ENCODE results near the gene PROS1.
A peak's percentile ranks its signal among the peaks of the same experiment; 100 is the strongest.

Gene PROS1

DNA sequence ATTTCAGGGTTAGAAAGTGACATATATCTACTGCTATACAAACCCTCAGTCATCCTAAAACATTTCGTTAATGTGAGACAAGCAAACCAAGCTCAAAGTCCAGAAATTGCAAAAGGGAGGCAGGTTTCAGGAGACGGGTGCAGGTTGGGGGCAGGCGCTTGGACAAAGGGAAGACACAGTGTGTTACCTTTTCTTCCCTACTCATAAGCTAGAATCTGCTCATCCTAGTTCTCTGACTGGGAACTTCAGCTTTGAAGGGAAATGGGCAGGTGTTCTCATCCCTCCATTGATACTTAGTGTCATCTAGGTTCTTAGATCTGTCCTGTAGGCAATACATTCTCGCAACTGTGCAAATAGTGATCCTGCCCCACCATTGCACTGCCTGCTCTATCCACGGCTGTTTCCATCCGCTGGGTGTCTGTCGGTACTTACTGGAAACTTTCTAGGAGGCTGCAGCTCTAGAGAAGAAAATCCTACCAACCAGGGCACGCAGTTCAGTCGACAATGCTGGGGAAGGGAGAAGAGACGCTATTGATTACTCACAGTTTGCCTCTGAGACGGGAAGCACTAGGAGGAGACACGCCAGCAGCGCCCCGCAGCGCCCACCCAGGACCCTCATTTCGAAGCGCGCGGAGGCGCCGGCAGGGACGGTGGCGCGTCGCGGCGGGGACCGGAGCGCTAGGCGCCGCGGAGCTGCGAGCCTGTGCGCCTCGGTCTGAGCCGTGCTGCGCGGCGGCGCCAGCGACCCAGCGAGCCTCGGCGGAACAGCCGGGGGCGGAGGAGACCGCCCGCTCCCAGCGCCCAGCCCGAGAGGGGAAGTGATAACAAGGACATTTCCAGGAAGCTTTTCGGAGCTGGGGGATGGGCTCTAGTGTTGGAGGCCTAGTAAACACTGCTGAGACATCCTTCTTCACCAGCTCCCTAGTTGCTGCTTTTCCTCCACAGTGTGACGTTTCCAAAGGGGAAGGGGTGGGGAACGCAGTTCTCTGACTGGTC lies at the start of gene PROS1:
Gene PROS1 (minus strand): TSS at position 766 of the 996 bp plus-strand sequence. CDS start 147 bp downstream, at position 619.
- H3K9me3 ChIP-seq (ENCODE audit: control insufficient read depth, insufficient read depth, low read length), result no peaks in the 10 kb centered on the region
- H3K4me3 ChIP-seq (ENCODE audit: low read depth, low read length), result peak within 1 kb of the TSS; percentile 60
- H3K36me3 ChIP-seq (ENCODE audit: control insufficient read depth, insufficient read depth, low read length), result no peaks in the 10 kb centered on the region
- peak within 1 kb of the TSS; percentile 9 for H3K9ac ChIP-seq (ENCODE audit: low read depth, low read length)
- H3K4me1 ChIP-seq (ENCODE audit: control insufficient read depth, insufficient read depth, low read length), result no peaks in the 10 kb centered on the region
- H3K27me3 ChIP-seq (ENCODE audit: control insufficient read depth, insufficient read depth, low read length), result peaks cover 22% of the 10 kb centered on the region

DNA sequence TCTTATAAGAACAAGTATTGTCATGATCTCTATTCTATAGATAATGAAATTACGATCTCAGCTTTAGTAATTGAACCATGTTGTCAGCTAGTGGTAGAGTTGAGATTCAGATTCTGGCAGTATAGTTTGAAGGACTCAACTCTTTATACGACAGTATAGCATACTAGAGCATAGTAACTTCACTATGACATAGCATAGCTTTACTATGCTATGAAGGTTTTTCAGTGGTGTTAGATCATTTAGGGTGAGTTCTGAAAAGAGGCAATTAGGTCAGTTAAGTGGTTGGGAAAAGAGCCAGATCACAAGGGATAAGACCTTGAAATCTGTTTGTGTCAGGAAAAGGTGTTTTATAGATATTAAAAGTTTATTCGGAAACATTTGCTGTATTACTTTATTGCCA lies 46.6 kb upstream of the PROS1 start:
- H3K9ac ChIP-seq (ENCODE audit: low read depth, low read length), result no peak overlapping the region
- H3K36me3 ChIP-seq (ENCODE audit: control insufficient read depth, insufficient read depth, low read length), result no peaks in the 10 kb centered on the region
- H3K4me1 ChIP-seq (ENCODE audit: control insufficient read depth, insufficient read depth, low read length), result no peaks in the 10 kb centered on the region
- H3K27me3 ChIP-seq (ENCODE audit: control insufficient read depth, insufficient read depth, low read length), result no peaks in the 10 kb centered on the region
- H3K4me3 ChIP-seq (ENCODE audit: low read depth, low read length), result no peak overlapping the region
- H3K9me3 ChIP-seq (ENCODE audit: control insufficient read depth, insufficient read depth, low read length), result no peaks in the 10 kb centered on the region

DNA sequence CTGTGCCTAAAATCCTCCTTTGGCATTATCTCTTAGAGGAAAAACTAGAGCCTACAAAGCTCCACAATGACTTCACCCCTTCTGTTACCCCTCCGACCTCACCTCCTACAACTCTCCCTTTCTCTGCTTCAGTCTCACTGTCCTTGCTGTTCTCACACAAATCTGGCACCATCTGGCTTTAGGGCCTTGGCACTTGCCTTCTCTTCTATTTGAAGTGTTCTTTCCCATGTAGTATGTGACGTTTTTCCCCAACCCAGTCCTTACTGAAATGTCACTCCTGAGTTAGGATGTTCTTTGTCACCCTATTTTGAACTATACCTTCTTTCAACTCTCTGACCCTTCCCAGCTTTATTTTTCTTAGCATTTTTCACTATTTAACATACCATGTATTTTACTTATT lies 46.0 kb upstream of the PROS1 start:
- H3K36me3 ChIP-seq (ENCODE audit: control insufficient read depth, insufficient read depth, low read length), result no peaks in the 10 kb centered on the region
- no peaks in the 10 kb centered on the region for H3K4me1 ChIP-seq (ENCODE audit: control insufficient read depth, insufficient read depth, low read length)
- no peaks in the 10 kb centered on the region for H3K9me3 ChIP-seq (ENCODE audit: control insufficient read depth, insufficient read depth, low read length)
- no peaks in the 10 kb centered on the region for H3K27me3 ChIP-seq (ENCODE audit: control insufficient read depth, insufficient read depth, low read length)
- no peak overlapping the region for H3K4me3 ChIP-seq (ENCODE audit: low read depth, low read length)
- no peak overlapping the region for H3K9ac ChIP-seq (ENCODE audit: low read depth, low read length)

DNA sequence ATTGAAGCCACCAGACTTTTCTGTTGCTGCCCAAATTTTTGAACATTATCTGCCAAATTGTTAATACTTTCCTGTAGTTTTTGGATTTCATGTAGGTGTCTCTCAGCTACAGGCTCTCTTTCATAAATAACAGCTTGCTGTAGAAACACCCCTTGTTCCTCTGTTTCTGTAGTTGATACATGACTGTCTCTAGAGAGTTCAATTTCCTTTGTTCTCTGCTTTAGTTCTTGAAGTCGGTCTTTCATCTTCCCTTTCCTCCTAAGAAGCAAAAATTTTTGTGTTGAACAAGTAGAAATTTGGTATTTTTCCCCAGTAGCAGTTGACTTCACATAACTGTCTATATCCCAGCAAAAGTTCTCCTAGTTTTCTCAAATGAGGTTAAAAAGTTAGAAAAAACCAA lies 41.3 kb upstream of the PROS1 start:
- Histone ChIP-seq H3K9ac (ENCODE audit: low read depth, low read length) (no peak overlapping the region), H3K27me3 (ENCODE audit: control insufficient read depth, insufficient read depth, low read length) (no peaks in the 10 kb centered on the region), H3K4me1 (ENCODE audit: control insufficient read depth, insufficient read depth, low read length) (no peaks in the 10 kb centered on the region), H3K36me3 (ENCODE audit: control insufficient read depth, insufficient read depth, low read length) (no peaks in the 10 kb centered on the region), H3K4me3 (ENCODE audit: low read depth, low read length) (no peak overlapping the region), H3K9me3 (ENCODE audit: control insufficient read depth, insufficient read depth, low read length) (no peaks in the 10 kb centered on the region)

DNA sequence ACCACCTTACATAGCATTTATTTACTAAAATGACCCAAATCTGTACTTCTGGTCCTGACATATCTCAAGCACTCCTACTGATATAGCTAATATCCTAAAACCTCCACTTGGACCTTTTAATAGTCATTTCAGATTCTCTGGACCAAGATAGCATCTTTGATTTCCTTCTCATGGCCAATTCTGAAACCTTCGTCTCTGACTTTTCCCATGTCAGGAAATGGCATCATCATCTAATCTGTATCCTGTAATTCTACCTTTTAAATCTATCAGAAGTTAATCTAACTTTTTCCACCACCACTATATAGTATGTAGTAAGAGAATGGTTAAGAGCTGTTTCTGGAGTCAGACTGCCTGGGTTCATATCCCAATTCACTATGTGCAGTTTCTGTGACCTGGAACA lies 38.5 kb upstream of the PROS1 start:
- no peak overlapping the region for H3K4me3 ChIP-seq (ENCODE audit: low read depth, low read length)
- no peaks in the 10 kb centered on the region for H3K36me3 ChIP-seq (ENCODE audit: control insufficient read depth, insufficient read depth, low read length)
- no peaks in the 10 kb centered on the region for H3K9me3 ChIP-seq (ENCODE audit: control insufficient read depth, insufficient read depth, low read length)
- no peak overlapping the region for H3K9ac ChIP-seq (ENCODE audit: low read depth, low read length)
- H3K27me3 ChIP-seq (ENCODE audit: control insufficient read depth, insufficient read depth, low read length), result no peaks in the 10 kb centered on the region
- no peaks in the 10 kb centered on the region for H3K4me1 ChIP-seq (ENCODE audit: control insufficient read depth, insufficient read depth, low read length)

DNA sequence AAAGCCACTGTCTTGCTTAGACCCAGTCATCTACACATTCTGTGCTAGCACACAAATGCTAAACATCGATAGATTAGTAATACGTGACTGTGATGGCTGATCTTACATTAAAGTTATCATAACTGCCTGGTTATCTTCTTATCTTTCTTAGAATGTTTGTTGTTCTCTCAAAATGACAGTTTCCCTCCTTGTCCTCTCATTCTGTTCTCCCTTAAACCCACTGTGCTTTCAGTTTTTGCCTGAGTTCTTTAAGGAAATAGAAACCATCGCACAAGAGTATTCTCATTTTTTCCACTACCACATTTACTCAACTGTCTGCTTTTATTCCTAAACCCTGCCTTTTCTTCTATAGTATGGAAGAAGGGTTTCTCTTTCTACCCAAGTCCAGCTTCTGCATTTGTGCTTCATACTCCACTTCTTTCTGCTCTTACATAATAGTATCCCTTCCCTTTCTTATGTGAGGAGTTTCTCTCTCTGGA lies 37.6 kb upstream of the PROS1 start:
- Histone ChIP-seq H3K4me1 (ENCODE audit: control insufficient read depth, insufficient read depth, low read length) (no peaks in the 10 kb centered on the region), H3K9ac (ENCODE audit: low read depth, low read length) (no peak overlapping the region), H3K27me3 (ENCODE audit: control insufficient read depth, insufficient read depth, low read length) (no peaks in the 10 kb centered on the region), H3K9me3 (ENCODE audit: control insufficient read depth, insufficient read depth, low read length) (no peaks in the 10 kb centered on the region), H3K4me3 (ENCODE audit: low read depth, low read length) (no peak overlapping the region), H3K36me3 (ENCODE audit: control insufficient read depth, insufficient read depth, low read length) (no peaks in the 10 kb centered on the region)

DNA sequence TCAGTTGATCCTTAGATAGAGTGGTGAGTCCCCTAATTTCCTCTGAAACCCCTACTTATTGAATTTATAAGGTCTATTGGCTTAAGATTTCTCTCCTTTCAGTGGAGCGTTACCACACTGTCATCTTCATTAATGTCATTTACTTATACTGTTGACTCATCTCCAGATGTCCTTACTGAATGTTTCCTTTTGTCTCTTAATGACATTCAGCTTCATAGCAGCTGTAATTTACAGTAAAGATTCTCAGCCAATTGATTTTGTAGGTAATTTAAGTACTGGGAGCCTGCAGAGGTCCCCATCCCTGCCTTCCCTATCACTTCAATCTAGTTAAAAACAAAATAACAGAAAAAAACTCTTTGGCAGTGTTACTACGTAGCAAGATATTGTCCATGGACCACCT lies 35.9 kb upstream of the PROS1 start:
- Histone ChIP-seq H3K4me3 (ENCODE audit: low read depth, low read length) (no peak overlapping the region), H3K36me3 (ENCODE audit: control insufficient read depth, insufficient read depth, low read length) (no peaks in the 10 kb centered on the region), H3K4me1 (ENCODE audit: control insufficient read depth, insufficient read depth, low read length) (no peaks in the 10 kb centered on the region), H3K9ac (ENCODE audit: low read depth, low read length) (no peak overlapping the region), H3K9me3 (ENCODE audit: control insufficient read depth, insufficient read depth, low read length) (no peaks in the 10 kb centered on the region), H3K27me3 (ENCODE audit: control insufficient read depth, insufficient read depth, low read length) (no peaks in the 10 kb centered on the region)

DNA sequence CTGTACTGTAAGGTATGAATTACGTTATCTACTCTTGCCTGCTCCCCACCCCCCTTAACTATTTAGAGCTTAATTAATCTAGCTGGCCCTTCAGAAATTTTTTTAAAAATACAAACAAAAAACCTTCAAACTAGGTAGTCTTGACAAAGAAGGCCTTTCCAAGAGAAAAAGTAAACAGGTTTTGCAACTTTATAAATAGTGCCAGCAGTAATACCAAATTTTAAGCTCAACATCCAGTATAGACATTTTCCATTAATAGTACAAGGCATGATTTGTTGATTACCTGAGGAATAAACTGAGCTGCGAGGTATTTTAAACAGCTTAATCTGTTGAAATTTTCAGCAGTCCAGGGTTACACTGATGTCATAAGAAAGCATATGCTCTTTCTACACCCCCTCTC lies 34.6 kb upstream of the PROS1 start:
- Histone ChIP-seq H3K27me3 (ENCODE audit: control insufficient read depth, insufficient read depth, low read length) (no peaks in the 10 kb centered on the region), H3K4me1 (ENCODE audit: control insufficient read depth, insufficient read depth, low read length) (no peaks in the 10 kb centered on the region), H3K9ac (ENCODE audit: low read depth, low read length) (no peak overlapping the region), H3K9me3 (ENCODE audit: control insufficient read depth, insufficient read depth, low read length) (no peaks in the 10 kb centered on the region), H3K4me3 (ENCODE audit: low read depth, low read length) (no peak overlapping the region), H3K36me3 (ENCODE audit: control insufficient read depth, insufficient read depth, low read length) (no peaks in the 10 kb centered on the region)

DNA sequence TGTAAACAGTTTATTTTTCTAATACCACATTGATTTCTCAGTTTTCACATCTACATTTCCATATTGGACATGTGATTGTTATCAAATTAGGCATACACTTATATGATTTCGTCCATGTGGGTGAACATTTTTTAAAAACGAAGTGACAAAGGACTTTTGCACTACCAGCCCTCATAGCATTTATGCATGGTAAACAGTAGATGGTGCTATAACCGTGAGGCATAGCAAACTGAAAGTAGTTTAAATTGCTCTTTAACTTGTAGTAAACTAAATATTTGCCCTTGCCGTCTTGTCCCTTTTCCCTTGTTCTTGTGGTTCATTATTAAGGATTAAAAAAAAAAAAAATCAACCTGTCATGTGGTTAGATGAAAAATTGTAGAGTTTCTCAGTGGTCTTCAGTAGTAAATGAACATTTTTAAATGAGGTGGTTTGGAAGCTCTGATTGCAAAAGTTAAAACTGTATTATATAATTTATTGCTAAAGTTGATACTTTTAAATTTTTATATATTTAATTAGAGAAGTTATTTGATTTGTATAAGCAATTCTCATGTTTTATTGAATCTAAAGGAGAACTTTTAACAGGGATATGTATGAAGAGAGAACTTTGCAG lies 30.7 kb upstream of the PROS1 start:
- no peaks in the 10 kb centered on the region for H3K27me3 ChIP-seq (ENCODE audit: control insufficient read depth, insufficient read depth, low read length)
- H3K9me3 ChIP-seq (ENCODE audit: control insufficient read depth, insufficient read depth, low read length), result no peaks in the 10 kb centered on the region
- H3K36me3 ChIP-seq (ENCODE audit: control insufficient read depth, insufficient read depth, low read length), result no peaks in the 10 kb centered on the region
- no peak overlapping the region for H3K4me3 ChIP-seq (ENCODE audit: low read depth, low read length)
- H3K4me1 ChIP-seq (ENCODE audit: control insufficient read depth, insufficient read depth, low read length), result no peaks in the 10 kb centered on the region
- no peak overlapping the region for H3K9ac ChIP-seq (ENCODE audit: low read depth, low read length)

DNA sequence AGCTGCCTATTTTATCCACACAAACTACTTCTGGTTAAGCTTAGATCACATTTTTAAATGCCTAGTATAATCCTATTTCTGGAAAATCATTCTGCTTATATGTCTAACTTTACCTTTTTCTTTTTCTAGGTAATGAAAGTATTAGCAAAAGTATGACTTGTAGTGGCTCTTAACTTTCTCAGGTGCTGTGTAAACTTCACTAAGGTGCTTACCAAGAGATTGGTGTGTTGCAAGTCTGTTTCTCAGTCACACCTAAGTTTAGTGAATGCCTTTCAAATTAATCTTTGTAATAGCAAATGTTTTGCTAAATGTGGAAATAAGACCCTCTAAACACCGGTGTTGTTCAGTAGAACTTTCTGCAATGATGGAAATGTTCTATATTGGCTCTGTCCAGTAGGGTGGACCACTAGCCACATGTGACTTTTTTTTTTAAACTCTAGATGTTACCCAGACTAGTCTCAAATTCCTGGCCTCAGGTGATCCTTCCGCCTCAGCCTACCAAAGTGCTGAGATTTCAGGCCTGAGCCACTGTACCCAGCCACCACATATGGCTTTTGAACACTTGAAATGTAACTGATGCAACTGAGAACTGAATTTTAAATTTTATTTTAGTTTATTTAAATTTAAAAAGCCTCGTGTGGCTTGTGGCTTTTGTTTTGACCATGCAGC lies 28.3 kb upstream of the PROS1 start:
- Histone ChIP-seq H3K9me3 (ENCODE audit: control insufficient read depth, insufficient read depth, low read length) (no peaks in the 10 kb centered on the region), H3K9ac (ENCODE audit: low read depth, low read length) (no peak overlapping the region), H3K4me3 (ENCODE audit: low read depth, low read length) (no peak overlapping the region), H3K4me1 (ENCODE audit: control insufficient read depth, insufficient read depth, low read length) (no peaks in the 10 kb centered on the region), H3K27me3 (ENCODE audit: control insufficient read depth, insufficient read depth, low read length) (no peaks in the 10 kb centered on the region), H3K36me3 (ENCODE audit: control insufficient read depth, insufficient read depth, low read length) (no peaks in the 10 kb centered on the region)

DNA sequence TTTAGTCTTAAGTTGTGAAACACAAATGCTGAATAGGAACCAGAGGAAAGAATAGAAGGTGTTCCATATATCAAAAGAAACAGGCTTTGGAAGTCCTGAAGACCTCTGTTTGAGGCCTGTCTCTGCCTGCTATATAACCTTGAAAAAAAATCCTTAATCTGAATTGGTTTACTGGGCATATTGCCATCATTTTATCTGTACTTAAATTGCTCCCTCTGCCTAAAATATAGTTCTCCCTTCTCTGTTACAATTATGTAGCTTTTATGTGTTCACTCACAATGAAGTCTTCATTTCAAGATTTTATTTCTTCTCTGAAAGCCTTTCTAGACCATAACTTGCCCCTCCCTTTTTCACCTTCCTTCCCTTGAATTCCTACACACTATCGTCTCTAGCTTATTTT lies 27.5 kb upstream of the PROS1 start:
- Histone ChIP-seq H3K36me3 (ENCODE audit: control insufficient read depth, insufficient read depth, low read length) (no peaks in the 10 kb centered on the region), H3K27me3 (ENCODE audit: control insufficient read depth, insufficient read depth, low read length) (no peaks in the 10 kb centered on the region), H3K9ac (ENCODE audit: low read depth, low read length) (no peak overlapping the region), H3K4me1 (ENCODE audit: control insufficient read depth, insufficient read depth, low read length) (no peaks in the 10 kb centered on the region), H3K9me3 (ENCODE audit: control insufficient read depth, insufficient read depth, low read length) (no peaks in the 10 kb centered on the region), H3K4me3 (ENCODE audit: low read depth, low read length) (no peak overlapping the region)
